ENCODE data around the gene RASL10B. TPM values are rescaled to one million over a fixed set of nuclear protein-coding genes. Genes with fewer than 3 reads are reported as not detected.

Gene RASL10B
- polyA plus RNA-seq, 1 donor (not counting 4 experiments of a cell fraction or from before 2014, with no cell fraction given), result 0.07 TPM

DNA sequence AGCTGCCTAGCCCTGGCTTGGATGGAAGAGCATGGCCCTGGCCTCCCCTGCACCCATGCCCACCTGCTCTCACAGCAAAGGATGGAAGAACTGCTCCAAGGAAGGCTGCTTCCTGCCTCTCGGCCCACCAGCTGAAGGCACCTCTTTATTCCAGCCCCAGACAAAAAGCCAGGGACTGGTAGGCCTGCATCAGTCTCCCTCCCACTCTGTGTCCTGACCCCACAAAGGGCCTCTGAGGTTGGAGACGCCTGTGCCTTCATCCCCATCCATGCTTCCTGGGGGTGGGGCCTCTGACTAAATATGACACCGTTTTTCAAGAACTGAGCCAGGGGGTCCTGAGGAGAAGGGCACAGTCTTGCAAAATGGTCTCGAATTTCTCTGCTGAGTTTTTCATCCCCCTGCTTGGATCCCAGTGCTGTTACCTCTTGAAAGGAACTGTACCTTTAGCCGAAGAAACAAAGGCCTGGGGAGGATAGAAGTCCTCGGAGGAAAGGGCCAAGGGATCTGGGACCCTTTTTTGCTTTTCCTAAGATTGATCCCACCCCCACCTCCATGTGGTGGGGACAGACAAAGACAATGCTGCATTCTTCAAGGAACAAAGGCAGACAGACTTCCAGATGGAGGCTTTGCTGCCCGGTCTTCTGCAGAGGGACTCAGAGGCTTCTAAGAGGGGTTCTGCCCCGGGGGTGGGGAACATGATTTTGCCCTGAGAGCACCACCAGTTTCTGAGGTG, 34.5 kb downstream of the RASL10B start:
- H3K27me3 ChIP-seq (ENCODE audit: control insufficient read depth, extremely low read depth, insufficient read depth, low read length), result no peaks in the 10 kb centered on the region
- no peaks in the 10 kb centered on the region for H3K79me2 ChIP-seq (ENCODE audit: control insufficient read depth, insufficient read depth, low read length)
- H2AFZ ChIP-seq (ENCODE audit: control insufficient read depth, low read length), result no peak overlapping the region
- no peak overlapping the region for H3K4me3 ChIP-seq (ENCODE audit: control insufficient read depth in 2 of 3, extremely low read depth in 1 of 3, insufficient read depth in 2 of 3, low read depth in 1 of 3, low read length in 3 of 3)
- dilution Hi-C loops (cut with MboI; ENCODE audit: extremely low pct_ligation_motif_present, low sequenced_read_pairs), result no loop called here
- H3K4me1 ChIP-seq (ENCODE audit: control insufficient read depth, extremely low read depth, insufficient read depth, low read length), result peaks cover 6% of the 10 kb centered on the region
- no peaks in the 10 kb centered on the region for H4K20me1 ChIP-seq (ENCODE audit: control insufficient read depth, extremely low read depth, insufficient read depth, low read length)
- H3K4me2 ChIP-seq (ENCODE audit: control insufficient read depth, extremely low read depth, insufficient read depth, low read depth, low read length), result no peak overlapping the region
- no peaks in the 10 kb centered on the region for H3K9me3 ChIP-seq (ENCODE audit: control insufficient read depth, low read depth, low read length)
- H3K9me1 ChIP-seq (ENCODE audit: control insufficient read depth, extremely low read depth, insufficient read depth, low read length), result no peaks in the 10 kb centered on the region
- no peak for FAIRE-seq
- no peak overlapping the region for H3K9ac ChIP-seq (ENCODE audit: control insufficient read depth, extremely low read depth, insufficient read depth, low read length)
- no peak for DNase-seq (ENCODE audit: low read depth, low spot score)
- no peak overlapping the region for H3K27ac ChIP-seq (ENCODE audit: control insufficient read depth, insufficient read depth, low read length)
- no peaks in the 10 kb centered on the region for H3K36me3 ChIP-seq (ENCODE audit: control insufficient read depth in 2 of 2, extremely low read depth in 1 of 2, insufficient read depth in 2 of 2, low read length in 2 of 2)
- TF ChIP-seq, protein P1, sequence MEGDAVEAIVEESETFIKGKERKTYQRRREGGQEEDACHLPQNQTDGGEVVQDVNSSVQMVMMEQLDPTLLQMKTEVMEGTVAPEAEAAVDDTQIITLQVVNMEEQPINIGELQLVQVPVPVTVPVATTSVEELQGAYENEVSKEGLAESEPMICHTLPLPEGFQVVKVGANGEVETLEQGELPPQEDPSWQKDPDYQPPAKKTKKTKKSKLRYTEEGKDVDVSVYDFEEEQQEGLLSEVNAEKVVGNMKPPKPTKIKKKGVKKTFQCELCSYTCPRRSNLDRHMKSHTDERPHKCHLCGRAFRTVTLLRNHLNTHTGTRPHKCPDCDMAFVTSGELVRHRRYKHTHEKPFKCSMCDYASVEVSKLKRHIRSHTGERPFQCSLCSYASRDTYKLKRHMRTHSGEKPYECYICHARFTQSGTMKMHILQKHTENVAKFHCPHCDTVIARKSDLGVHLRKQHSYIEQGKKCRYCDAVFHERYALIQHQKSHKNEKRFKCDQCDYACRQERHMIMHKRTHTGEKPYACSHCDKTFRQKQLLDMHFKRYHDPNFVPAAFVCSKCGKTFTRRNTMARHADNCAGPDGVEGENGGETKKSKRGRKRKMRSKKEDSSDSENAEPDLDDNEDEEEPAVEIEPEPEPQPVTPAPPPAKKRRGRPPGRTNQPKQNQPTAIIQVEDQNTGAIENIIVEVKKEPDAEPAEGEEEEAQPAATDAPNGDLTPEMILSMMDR (optimal IDR thresholded peaks at IDR 0.05 in 1 of 3, IDR thresholded peaks at IDR 0.05 in 1 of 3, conservative IDR thresholded peaks at IDR 0.05 in 1 of 3; ENCODE audit: extremely low read depth in 1 of 3, insufficient read depth in 2 of 3, low read length in 3 of 3), result no peak
- no peak for TF ChIP-seq EZH2 (IDR thresholded peaks at IDR 0.05; ENCODE audit: low read length)

DNA sequence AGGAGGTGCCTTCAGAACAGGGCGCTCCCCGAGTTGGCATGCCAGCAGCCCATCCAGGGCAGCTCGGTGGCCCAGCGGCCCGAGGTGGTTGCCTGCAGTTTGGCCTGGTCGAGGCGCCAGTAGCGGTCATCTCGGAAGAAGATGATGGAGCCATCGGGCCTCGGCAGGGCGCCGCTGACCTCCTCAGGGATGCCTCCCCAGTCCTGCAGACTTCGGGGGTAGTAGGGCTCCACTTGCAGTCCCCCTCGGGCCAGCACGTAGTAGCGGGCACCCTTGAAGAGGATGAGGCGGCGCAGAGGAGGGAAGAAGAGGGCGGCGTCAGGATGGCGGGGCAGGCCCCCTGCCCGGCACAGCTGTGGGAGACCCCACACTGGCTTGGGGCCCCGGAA, 35.0 kb downstream of the RASL10B start:
- no peaks in the 10 kb centered on the region for H4K20me1 ChIP-seq (ENCODE audit: control insufficient read depth, extremely low read depth, insufficient read depth, low read length)
- no peaks in the 10 kb centered on the region for H3K27me3 ChIP-seq (ENCODE audit: control insufficient read depth, extremely low read depth, insufficient read depth, low read length)
- TF ChIP-seq, protein P1 (optimal IDR thresholded peaks at IDR 0.05 in 1 of 3, IDR thresholded peaks at IDR 0.05 in 1 of 3, conservative IDR thresholded peaks at IDR 0.05 in 1 of 3; ENCODE audit: extremely low read depth in 1 of 3, insufficient read depth in 2 of 3, low read length in 3 of 3), result no peak
- TF ChIP-seq EZH2 (IDR thresholded peaks at IDR 0.05; ENCODE audit: low read length), result no peak
- H3K36me3 ChIP-seq (ENCODE audit: control insufficient read depth in 2 of 2, extremely low read depth in 1 of 2, insufficient read depth in 2 of 2, low read length in 2 of 2), result no peaks in the 10 kb centered on the region
- FAIRE-seq (no peak), DNase-seq (ENCODE audit: low read depth, low spot score) (no peak)
- no peak overlapping the region for H2AFZ ChIP-seq (ENCODE audit: control insufficient read depth, low read length)
- peaks cover 6% of the 10 kb centered on the region for H3K4me1 ChIP-seq (ENCODE audit: control insufficient read depth, extremely low read depth, insufficient read depth, low read length)
- no peaks in the 10 kb centered on the region for H3K9me3 ChIP-seq (ENCODE audit: control insufficient read depth, low read depth, low read length)
- H3K4me3 ChIP-seq (ENCODE audit: control insufficient read depth in 2 of 3, extremely low read depth in 1 of 3, insufficient read depth in 2 of 3, low read depth in 1 of 3, low read length in 3 of 3), result no peak overlapping the region
- no peaks in the 10 kb centered on the region for H3K79me2 ChIP-seq (ENCODE audit: control insufficient read depth, insufficient read depth, low read length)
- no peak overlapping the region for H3K9ac ChIP-seq (ENCODE audit: control insufficient read depth, extremely low read depth, insufficient read depth, low read length)
- no peak overlapping the region for H3K27ac ChIP-seq (ENCODE audit: control insufficient read depth, insufficient read depth, low read length)
- H3K9me1 ChIP-seq (ENCODE audit: control insufficient read depth, extremely low read depth, insufficient read depth, low read length), result no peaks in the 10 kb centered on the region
- H3K4me2 ChIP-seq (ENCODE audit: control insufficient read depth, extremely low read depth, insufficient read depth, low read depth, low read length), result no peak overlapping the region
- dilution Hi-C loops (cut with MboI; ENCODE audit: extremely low pct_ligation_motif_present, low sequenced_read_pairs), result no loop called here

Measured in keratinocyte (primary cell).